ENCODE data around the gene KRTAP10-4.
"Not testable (repeated sequence)": the region's sequence is repeated elsewhere in the genome, so short reads cannot be mapped to it uniquely, and the experiment has no call there.

The KRTAP10-4 gene

GRCh38 chr21:44601596-44602462, 28.3 kb downstream of the KRTAP10-4 start:
- DNase-seq = no peak

GRCh38 chr21:44602463-44602850, 28.9 kb downstream of the KRTAP10-4 start:
- DNase-seq = no peak

GRCh38 chr21:44603109-44603875, 29.8 kb downstream of the KRTAP10-4 start:
- DNase-seq = no peak

DNA sequence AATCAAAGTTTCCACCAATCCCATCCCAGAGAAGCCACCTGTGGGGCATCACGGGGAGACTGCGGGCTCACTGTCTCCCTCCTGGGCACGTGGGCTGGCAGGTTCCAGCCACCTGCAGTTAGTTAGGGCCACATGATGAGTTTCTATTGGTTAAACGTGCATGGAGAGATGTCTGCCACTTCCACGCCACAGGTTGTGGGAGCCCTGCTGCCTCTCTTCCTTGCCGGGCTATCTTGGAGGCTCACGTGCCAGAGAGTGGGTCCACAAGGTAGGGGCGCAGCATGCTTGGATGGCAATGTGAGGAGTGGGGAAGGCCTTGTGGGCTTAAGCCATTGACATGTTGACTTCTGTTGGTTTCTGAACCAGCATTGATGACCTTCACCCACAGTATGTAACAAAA, 30.4 kb downstream of the KRTAP10-4 start:
- no peak for DNase-seq

GRCh38 chr21:44606495-44606894, 33.0 kb downstream of the KRTAP10-4 start:
- no peak for DNase-seq

DNA sequence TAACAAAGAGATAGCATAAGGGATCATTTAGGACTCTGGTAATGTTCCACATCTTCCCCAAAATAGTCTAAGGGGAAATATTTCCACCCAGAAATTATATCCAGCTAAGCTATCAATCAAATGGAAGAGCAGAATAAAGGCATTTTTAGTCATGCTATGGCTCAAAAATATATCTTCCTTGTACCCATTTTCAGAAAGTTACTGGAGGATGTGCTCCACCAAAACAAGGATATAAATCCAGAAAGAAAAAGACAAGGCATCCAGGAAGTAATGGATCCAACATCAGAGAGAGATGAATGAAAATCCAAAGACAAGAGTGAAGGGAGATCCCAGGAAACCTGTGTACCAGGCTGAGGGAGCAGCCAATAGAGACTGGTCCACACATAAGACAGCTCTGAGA, 35.7 kb downstream of the KRTAP10-4 start:
- no peak for DNase-seq

DNA sequence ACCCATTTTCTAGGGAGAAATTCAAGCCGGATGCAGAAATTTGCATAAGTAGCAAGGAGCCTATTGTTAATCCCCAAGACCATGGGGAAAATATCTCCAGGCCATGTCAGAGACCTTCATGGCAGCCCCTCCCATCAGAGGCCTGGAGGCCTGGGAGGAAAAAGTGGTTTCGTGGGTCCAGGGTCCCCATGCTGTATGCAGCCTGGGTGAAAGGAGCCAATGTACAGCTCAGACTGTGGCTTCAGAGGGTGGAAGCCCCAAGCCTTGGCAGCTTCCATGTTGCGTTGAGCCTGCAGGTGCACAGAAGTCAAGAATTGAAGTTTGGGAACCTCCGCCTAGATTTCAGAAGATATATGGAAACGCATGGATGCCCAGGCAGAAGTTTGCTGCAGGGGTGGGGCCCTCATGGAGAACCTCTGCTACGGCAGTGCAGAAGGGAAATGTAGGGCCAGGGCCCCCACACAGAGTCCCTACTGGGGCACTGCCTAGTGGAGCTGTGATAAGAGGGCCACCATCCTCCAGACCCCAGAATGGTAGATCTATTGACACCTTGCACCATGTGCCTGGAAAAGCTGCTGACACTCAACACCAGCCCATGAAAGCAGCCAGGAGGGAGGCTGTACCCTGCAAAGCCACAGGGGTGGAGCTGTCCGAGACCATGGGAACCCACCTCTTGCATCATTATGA, 36.8 kb downstream of the KRTAP10-4 start:
- DNase-seq = not testable (repeated sequence)

DNA sequence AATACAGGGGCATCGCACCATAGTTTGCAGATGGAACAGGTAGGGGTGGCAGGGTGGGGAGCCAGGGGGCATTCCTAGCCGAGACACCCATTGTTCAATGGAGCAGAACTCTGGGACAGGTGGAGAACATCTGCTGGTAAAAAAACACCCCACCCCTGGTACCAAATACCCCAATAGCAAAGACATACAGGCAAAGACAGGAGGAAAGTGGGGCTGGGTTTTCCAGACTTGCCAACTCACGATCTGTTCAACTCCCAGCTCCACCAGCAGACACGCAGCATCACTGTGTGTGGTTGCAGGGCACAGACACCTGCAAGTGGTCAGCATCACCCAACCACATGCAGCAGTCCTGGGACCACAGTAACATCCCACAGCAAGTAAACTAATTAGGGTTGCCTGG, 38.0 kb downstream of the KRTAP10-4 start:
- no peak for DNase-seq

DNA sequence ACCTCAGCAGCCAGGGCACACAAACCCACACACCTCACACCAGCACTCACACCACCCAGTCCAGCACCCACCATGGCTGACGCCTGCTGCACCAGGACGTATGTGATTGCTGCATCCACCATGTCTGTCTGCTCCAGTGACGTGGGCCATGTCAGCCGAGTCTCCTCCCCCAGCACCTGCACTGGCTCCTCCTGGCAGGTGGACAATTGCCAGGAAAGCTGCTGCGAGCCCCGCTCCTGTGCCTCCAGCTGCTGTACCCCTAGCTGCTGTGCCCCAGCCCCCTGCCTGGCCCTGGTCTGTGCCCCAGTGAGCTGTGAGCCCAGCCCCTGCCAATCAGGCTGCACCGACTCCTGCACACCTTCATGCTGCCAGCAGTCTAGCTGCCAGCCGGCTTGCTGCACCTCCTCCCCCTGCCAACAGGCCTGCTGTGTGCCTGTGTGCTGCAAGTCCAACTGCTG, 38.5 kb downstream of the KRTAP10-4 start, which contains the start of gene KRTAP10-8:
Gene KRTAP10-8, plus strand, starts transcription at position 51 of the 458 bp plus-strand sequence. Its CDS starts 22 bp downstream, at position 73.
- DNase-seq = no peak

DNA sequence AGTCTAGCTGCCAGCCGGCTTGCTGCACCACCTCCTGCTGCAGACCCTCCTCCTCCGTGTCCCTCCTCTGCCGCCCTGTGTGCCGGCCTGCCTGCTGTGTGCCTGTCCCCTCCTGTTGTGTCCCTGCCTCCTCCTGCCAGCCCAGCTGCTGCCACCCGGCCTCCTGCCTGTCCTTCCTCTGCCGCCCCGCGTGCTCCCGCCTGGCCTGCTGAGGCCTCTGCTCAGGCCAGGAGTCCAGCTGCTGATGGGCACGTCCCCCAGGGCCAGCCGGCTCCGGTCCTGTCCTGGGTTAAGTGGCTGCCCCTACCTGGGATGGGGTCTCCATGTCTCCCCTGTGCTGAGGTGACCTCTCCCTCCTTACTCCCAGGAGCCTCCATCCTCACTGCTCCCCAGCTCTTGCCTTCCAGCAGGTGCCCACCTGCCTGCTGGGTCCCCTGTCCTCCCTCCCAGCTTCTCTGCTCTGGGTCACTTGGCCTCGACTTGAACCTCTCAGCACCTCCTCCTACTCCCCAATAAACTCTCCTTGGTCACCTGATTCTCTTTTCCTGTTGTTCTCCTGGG, 39.2 kb downstream of the KRTAP10-4 start:
- no peak for DNase-seq

DNA sequence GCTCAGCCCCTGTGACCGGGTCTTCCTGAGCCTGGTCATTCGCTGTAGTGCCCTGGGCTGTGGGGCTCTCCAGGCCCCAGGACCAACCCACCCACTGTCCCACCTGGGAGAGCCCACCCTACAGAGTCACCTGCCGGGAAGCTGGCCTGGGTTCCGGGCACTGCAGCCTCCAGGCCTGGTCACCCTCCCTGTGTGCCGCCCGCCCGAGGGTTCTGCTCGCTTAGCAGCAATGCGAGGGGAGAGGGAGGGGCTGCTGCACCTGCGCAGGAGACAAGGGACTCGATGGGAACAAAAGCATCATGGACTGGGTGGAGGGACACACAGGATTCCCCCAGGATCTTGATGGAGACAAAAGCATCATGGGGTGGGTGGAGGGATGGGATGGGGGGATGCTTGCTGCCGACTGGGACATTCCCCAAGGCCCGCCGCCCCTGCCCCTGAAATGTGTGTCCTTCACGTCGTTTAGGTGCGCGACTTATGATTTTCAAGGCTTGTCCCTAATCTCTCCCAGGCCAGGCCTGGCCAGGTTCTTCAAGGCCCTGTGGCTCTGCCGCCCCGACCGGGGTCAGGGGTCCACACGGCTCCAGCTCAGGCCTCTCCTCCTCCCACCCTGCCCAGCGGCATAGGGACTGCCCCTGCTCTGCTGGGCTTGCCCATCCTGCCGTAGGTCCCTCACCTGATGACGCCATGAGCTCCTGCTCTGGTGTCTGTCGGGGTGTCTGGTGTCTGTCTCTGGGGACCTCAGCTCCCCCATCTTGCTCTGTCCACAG, 40.0 kb downstream of the KRTAP10-4 start:
- no peak for DNase-seq

DNA sequence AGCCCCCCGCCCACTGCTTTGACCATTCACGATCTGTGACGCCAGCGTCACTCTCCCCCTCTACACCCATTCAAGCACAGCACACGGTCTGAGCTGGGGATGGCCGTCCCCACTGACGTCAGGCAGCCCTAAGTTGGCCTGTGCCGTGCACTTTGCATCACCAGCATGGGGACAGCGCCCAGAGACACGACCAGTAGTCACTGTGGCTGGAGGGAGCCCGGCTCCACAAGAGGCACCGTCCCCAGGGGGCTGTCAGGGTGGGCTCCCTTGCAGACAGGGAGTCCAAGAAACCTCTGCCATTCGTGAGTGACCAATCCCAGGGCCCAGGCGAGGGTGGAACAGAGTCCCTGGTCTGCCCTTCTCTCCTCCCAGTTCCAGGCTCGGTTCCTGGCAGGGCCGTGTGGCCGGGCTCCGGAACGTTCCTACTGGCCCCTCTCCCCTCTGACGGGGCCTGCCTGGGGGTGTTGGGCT, 40.7 kb downstream of the KRTAP10-4 start:
- no peak for DNase-seq

GRCh38 chr21:44614961-44615391, 41.4 kb downstream of the KRTAP10-4 start:
- DNase-seq = no peak

- no peak for DNase-seq
Measured at GRCh38 chr21:44615466-44615865, 41.9 kb downstream of the KRTAP10-4 start.

DNA sequence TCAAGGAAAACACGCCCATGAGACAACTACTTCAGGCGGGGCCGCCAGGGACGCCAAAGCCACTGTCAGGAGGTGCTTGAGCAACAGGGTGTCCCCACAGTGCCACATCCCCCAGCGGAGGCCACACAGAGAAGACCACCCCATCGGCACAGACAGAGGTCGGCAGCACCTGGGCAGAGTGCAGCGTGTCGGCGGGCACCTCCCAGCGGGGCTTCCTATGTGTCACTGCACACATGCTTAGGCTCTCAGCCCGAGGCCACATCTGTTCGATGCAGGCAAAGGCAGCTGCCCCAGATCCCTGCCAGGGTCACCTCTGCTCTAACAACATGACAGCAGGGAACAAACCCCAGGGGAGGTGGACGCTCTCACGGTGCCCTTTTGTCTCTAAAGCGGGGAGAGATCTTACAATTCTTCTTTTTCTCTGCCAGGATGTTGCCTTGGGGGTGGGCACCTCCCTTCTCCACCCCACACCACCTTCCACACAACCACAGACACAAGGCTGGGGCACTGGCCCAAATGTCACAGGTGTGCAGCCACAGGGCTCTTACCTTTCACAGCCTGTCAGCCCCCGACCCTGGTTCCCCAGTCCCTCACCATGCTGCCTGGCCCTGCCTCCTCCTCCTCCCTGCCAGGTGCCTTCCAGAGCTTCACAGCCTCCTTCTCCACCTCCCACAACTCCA, 42.5 kb downstream of the KRTAP10-4 start:
- no peak for DNase-seq

DNA sequence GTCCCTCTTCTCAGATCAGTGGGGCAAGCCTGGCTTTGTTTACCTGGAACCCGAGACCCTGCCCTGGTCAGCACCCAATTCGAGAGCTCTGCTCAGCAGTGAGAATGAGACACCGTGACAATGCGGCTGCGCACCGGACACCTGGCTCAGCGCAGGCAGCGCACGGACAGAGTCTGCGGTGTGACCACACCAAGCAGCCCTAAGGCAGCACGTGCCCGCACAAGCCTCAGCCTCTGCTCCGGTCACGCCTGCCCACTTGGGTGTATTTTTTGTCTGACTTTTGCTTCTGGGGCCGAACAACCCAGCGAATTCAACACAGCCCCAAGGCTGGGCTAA, 43.0 kb downstream of the KRTAP10-4 start:
- no peak for DNase-seq

DNA sequence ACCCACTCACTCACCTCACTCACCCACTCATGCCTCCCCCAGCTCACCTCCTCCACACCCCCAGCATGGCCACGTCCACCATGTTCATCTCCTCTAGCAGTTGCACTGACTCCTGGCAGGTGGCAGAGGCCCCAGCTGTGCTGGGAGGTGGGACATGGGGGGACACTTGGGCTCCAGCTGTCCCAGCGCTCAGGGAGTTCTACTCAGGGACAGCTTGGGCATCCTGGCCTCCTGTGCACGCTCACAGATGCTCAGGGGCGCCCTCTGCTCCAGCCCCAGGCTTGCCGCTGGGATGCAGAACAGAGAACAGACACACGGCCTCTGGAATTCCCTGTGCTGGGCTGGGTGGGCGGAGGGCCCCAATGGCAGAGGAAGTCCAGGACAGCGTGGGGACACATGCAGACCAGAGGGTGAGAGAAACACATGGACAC, 43.6 kb downstream of the KRTAP10-4 start:
- no peak for DNase-seq

DNA sequence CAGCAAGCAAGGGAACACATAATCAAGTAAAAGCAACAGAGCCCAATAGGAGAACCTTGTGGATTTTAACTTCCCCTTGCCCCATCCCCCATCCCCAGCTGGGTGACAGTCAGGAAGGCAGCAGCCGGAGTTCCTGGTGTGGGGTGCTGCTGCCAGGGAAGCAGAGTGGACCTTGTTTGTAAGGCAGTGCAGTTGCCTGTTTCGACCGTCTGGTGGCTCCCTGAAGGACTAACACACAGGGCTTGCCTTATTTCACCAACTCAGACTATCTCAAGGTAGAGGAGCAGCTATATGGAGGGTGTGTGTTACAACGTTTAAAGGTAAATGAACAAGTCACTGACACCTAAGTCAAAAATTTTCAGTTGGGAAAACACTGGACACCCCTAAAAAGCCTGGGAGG, 45.0 kb downstream of the KRTAP10-4 start:
- peak; percentile 20 for DNase-seq

DNA sequence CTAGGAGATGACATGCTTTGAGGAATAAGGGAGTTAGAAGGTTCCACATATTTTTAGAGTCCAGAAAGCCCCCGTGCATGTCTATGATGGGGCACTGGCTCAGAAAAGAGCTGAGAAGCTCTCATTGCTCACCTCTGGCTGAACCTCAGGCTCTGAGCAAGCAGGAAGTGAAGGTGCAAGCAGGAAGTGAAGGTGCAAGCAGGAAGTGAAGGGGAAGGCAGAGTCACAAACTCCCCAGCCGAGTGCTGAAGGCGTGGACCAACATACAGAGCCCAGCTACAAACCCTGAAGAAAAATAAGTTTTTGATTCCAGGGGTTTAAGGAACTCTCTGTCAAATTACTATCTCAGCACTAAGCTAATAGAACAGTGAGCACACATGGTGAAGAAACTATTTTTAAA, 45.4 kb downstream of the KRTAP10-4 start:
- DNase-seq = no peak

- DNase-seq = no peak
Measured at GRCh38 chr21:44619886-44620285, 46.4 kb downstream of the KRTAP10-4 start.

DNA sequence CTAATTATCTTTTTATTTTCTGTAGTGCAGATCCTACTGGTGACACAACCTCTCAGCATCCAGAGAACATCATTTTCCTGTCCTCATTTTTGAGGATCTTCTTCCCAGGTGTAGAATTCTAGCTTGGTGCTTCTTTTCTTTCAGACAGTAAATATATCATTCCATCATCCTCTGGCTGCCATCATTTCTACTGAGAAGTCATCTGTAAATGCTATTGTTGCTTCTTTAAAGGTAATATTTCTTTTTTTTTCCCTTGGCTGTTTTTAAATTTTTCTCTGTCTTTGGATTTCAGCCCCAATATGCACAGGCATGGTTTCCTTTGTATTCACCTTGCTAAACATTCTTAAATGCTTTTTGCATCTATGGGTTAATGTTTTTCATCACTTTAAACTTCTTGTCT, 50.0 kb downstream of the KRTAP10-4 start:
- no peak for DNase-seq

Measured in hematopoietic multipotent progenitor cell treated with erythropoietin and hydrocortisone succinate and interleukin-3 and kit ligand, for 4 days (in vitro differentiated cells).